HG02981 (cell line): ENCODE data around the gene ACIN1.

ENCODE experiments used
- ATAC-seq: cut with Tn5 transposase; IDR thresholded peaks from one replicate; pipeline ENCODE4 v1.9.1; 2021; ENCODE audit warnings: mild to moderate bottlenecking, moderate library complexity; ENCODE audit not compliant: unreplicated experiment

The ACIN1 gene

GRCh38 chr14:23125011-23125410 is 30.1 kb upstream of the ACIN1 start:
- no peak for ATAC-seq

DNA sequence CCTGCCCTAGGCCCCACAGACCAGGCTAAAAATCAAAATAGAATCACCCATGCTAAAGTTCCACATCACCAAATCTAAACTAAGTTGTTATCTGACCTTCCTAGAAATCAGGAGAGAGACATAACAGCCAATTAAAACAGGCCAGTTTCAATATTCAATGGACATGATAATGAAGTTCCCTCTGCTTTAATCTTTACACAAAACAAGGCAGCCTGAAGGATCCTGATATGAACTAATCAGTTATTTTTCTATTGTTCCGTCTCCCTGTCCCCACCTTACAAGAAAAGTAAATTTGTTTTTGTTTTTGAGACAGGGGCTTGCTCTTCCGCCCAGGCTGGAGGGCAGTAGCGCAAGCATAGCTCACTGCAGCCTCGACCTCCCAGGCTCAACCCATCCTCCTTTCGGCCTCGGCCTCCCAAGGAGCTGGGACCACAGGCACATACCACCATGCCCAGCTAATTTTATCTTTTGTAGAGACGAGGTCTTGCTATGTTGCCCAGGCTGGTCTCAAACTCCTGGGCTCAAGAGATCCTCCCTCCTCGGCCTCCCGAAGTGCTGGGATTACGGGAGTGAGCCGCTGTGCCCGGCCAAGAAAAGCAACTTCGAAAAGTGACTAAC is 29.5 kb upstream of the ACIN1 start:
- no peak for ATAC-seq

GRCh38 chr14:23123419-23123818 is 28.5 kb upstream of the ACIN1 start:
- no peak for ATAC-seq

GRCh38 chr14:23122086-23122485 is 27.1 kb upstream of the ACIN1 start:
- no peak for ATAC-seq

DNA sequence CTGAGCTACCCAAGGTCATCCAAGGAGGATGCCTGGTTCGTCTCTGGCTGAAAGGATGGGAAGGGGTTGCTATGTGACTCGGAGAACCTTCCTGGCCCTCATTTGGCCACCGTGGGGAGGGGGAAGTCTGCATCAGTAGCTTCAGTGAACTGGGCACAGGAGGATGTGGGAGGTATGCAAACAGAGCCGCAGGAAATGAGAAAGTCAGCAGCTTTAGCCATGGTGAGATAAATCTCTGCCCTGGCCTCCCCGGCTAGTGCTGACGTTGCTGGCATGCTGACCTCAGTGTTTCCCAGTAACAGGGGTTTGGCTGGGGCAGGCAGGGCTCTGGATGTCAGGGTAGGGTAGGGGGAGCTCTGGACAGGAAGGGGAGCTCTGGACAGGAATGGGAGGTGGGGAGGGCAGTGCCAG is 26.4 kb upstream of the ACIN1 start:
- ATAC-seq, result no peak

- no peak for ATAC-seq
Measured at GRCh38 chr14:23120541-23121251, 25.8 kb upstream of the ACIN1 start.

- ATAC-seq, result no peak
Measured at GRCh38 chr14:23119363-23120327, 24.7 kb upstream of the ACIN1 start.

GRCh38 chr14:23118506-23119362 is 23.8 kb upstream of the ACIN1 start, which contains the start of gene CEBPE:
TSS of gene CEBPE (minus strand) at chr14:23119255. CDS start at chr14:23119091, 164 bp downstream.
- no peak for ATAC-seq

GRCh38 chr14:23117371-23118020 is 22.6 kb upstream of the ACIN1 start:
- no peak for ATAC-seq

DNA sequence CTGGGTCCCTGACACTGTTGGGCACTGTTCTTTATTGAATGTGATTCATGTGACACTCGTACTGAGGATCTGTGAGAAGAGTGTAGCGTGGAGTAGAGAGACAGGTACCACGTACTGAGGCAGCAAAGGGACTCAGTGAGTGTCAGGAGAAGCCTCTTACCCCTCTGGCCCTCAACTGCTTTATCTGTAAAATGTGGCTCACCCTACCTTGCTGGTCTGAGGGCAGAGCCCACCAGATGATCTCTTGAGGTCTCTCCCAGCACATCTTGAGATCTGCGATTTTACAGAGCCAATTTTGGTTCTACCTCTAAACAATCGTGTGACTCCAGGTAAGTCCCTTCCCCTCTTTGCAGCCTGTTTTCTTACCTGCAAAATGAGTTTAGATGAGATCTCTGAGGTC is 21.0 kb upstream of the ACIN1 start:
- ATAC-seq, result no peak

DNA sequence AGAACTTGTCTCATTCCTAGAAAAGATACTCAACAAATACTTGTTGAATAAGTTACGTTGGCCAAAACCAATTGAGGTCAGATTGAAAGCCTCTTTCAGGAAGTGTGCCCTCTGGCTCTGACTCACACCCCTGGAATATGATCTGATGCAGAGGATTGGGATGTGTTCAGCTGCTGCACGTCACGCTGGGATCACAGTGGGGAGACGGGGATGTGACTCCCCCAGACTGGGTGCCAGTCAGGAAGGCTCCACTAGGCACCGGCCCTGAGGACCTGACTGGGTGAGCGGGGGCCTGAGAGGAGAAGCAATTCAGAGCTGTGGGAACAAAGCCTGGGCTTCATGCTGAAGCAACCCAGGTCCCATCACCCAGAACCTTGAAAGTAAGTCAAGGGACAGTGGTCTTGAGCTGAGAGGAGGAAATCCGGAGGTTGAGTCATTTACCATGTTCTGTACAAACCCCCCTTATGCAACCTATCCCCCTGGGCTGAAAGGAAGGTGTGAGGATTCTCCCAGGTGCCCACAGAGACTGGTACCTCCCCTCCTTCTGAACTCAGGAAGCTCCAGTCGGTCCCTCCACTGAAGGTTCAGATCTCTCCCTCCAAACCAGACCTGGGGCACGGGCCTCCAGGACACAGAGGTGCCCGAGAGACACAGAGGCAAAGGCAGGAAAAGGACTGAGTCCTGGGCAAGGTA is 20.2 kb upstream of the ACIN1 start:
- ATAC-seq, result no peak

DNA sequence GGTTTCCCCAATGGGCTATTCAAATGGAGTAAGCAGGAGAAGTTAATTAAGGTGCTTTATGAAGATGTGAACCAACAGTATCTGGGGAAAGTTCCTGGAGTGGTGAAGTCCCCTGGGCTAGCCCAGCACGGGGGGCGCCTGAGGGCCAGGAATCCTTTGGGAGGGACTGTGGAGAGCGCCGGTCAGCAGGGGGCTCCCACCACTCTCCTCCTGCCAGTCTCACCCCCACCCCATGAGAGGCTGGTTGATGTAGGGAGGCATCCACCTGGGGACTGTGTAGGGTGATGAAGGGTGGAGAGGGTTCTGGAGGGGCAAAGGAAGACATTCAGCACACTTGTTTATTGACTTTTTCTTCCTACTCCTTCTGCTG is 19.7 kb upstream of the ACIN1 start:
- no peak for ATAC-seq

GRCh38 chr14:23114120-23114458 is 19.2 kb upstream of the ACIN1 start:
- ATAC-seq, result no peak

DNA sequence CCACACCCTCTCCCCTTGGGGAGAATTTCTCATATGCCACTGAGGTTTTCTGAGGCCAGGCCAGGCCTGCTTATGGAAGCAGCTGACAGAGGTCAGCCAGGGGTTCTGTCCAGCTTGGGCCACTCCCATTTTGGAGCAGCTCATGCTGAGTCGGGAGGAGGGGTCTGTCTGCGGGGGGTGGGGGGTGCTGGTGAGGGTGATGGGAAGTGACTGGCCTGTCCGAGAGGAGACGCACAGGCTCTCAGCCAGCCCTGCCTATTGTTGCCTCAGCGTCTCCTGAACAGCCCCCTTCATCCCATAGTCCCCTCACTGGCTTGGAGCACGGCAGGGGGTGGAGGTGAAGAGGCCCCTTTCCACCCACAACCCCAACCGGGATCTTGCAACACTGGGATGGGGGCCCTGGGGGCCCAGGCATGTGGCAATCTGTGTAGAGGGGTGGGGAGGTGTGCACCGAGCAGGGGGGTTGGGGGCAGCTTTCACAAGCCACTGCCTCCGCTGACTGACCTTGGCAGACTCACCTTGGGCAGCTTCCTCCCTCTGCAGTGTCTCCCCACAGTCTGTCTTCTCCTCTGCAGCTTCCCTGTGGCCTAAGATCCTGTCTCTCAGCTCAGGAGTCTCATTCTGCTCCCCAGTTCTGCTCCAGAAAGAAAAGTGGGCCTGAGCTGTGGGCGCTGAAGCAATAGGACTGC is 18.6 kb upstream of the ACIN1 start:
- no peak for ATAC-seq

DNA sequence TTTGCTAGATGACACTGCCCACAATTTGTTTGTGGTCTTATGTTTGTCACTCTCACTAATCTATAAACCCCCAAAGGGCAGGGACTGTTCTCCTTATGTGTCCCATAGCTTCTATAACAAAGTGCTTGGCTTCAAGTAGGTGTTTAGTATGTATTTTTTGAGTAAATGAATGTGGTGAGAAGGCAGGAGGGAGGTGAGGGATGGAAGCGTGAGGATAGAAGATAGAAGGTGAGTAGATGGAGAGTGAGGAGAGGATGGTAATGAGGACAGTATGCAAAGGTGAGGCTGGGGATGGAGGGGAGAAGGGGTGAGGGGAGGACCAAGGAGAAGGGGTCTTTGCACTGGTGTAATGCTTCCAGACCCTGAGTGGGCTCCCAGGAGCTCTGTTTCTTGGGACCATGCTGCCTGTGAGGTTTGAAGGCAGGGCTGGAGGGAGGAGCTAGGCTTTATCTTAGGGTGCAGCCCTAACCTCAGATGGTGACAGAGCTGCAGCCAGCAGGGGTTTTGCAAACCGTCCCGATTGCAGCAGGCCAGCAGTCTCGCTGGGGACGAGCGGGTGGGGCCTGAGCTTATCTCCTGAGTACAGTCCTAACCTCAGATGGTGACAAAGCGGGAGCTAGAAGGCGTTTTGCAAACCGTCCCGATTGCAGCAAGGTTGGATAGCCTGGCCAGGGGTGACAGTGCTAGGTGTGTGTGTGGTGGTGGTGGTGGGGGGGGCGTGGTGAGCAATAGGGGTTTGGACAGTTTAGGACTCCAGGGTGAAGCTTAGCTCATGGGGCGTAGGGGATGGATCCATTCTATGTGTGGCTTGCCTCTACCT is 17.6 kb upstream of the ACIN1 start:
- ATAC-seq, result no peak

- no peak for ATAC-seq
Measured at GRCh38 chr14:23110579-23111365, 15.8 kb upstream of the ACIN1 start.

DNA sequence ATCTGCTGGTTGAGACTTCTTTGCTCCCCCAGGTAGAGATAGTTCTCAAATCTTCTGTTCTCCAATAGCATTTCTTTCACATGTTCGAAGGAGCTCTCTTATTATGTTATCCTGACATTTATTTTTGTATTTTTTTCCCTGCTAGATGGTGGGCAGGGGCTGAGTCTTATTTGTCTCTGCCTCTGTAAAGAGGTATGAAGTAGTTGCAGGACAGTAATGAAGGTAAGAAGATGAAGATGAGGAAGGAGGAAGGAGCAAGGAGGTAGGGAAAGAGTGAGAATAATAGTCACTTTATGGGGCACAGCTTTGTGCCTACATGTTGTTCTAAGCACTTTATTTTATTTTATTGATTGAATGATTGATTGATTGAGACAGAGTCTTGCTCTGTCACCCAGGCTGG is 14.8 kb upstream of the ACIN1 start:
- ATAC-seq, result no peak
